Measurements from ENCODE around the gene UBE2L5. TPM values are rescaled to one million over a fixed set of nuclear protein-coding genes. Genes with fewer than 3 reads are reported as not detected.
A peak's percentile ranks its signal among the peaks of the same experiment; 100 is the strongest.

The UBE2L5 gene
- total and polyA plus RNA-seq, 5 experiments from 2014 or later, result not detected

DNA sequence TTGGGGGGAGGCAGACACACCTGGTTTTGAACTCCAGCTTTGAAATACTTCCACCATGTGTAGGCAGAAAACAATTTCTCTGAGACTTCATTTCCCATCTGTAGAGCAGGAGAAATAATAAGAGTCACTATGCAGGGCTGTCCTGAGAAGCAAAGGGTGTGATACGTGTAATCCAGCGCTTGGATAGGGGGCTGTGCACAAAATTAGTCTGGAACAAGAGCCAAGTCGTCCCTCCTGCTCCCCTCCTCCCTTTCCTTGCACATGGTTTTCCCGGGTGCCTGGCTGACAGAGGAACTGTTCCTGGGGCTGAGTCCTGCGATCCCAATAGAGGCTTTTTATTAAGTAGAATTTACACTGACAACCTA lies 29.6 kb upstream of the UBE2L5 start:
- no peaks in the 10 kb centered on the region for H3K36me3 Mint-ChIP-seq
- peak overlapping the region in 3 of 10 donors; percentile 11 to 50 (median 40) for H3K4me3 Mint-ChIP-seq
- H3K9me3 Mint-ChIP-seq, result no peaks in the 10 kb centered on the region
- H3K27me3 Mint-ChIP-seq, result no peaks in the 10 kb centered on the region
- peaks cover 37 to 80% (median 70%) of the 10 kb centered on the region in 4 donors for H3K4me1 Mint-ChIP-seq
- POLR2A ChIA-PET, result interaction anchor here (4.7 to 5.0 kb wide), 2 partner anchors 11 to 19 kb away, joined by 16 to 121 read pairs; no protein-coding TSS in a partner anchor
- H3K27ac Mint-ChIP-seq, result peak overlapping the region in 8 of 10 donors; percentile 29 to 97 (median 72)
- no peak for DNase-seq
- no peak for ATAC-seq

DNA sequence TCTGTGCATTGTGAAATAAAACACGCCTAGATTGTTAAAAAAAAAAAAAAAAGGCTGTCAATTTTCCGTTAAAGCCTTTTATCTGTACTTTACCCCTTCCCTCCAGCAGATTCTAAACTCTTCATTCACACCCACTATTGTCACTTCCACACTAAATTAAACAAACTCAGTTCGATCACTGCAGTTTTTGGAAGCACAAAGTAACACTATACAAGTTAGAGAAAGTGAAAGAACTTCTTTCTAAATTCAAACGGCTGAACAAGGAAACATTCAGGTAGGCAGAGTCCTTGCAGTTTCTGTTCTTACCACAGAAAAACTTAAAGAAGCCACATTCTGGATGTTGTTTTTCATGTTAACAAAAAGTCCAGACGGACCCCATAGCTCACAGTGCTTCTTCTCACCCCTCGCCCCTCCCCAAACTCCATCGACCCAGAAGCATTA lies 27.5 kb upstream of the UBE2L5 start:
- no peaks in the 10 kb centered on the region for H3K9me3 Mint-ChIP-seq
- no peaks in the 10 kb centered on the region for H3K36me3 Mint-ChIP-seq
- peaks cover 27 to 65% (median 53%) of the 10 kb centered on the region in 4 donors for H3K4me1 Mint-ChIP-seq
- H3K4me3 Mint-ChIP-seq, result peak overlapping the region; percentile 80 to 100 (median 92)
- peak; percentile 79 to 82 for ATAC-seq
- DNase-seq, result peak in 4 of 10 donors; percentile 11 to 69 (median 58)
- H3K27ac Mint-ChIP-seq, result peak overlapping the region; percentile 78 to 100 (median 96)
- POLR2A ChIA-PET, result interaction anchor here (0.5 to 5.0 kb wide), 19 partner anchors 9 to 544 kb away, joined by 3 to 121 read pairs (median 5); partner anchors contain the start of genes HMGB1, KATNAL1, UBE2L5 and UBL3
- no peaks in the 10 kb centered on the region for H3K27me3 Mint-ChIP-seq

DNA sequence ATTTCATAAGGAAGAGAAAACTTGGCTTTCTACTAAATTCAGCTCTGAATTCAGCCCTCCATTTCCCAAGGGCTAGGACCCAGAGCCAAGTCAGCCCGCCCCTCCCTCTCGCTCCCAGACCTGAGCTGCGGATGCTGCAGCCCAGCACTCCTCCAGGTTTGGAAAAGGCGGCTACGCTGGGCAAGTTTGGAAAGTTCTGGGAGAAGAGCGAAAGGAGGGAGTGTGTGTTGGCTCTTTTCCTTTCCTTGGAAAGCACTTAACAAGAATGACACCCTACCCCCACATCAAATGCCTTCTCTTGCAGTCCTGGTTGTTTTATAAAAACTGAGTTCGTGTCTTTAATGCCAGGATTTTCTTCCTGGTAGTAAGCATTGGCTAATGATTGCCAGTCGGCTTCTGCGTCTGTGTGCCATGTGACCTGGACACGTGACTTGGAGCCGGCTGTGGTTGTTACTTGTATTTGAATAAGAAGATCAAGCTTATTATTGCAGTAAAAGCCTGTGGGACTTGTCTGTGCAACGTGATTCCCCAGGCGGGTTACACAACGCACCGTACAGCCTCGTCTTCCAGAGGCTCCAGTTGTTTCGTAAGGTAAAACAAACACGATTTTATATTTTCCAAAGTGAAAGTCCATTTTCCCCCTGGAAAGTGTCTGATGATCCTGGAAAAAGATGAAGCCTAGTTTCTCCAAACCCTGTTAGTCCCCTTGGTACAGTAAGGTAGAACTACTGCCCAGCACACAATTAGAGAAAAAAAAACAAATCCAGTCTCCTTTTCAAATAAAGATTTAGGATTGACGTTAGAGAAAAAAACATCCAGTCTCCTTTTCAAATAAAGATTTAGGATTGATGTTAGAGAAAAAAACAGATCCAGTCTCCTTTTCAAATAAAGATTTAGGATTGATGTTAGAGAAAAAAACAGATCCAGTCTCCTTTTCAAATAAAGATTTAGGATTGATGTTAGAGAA lies 26.8 kb upstream of the UBE2L5 start:
- Mint-ChIP-seq H3K27me3 (no peaks in the 10 kb centered on the region), H3K4me3 (peak overlapping the region; percentile 80 to 100 (median 92)), H3K4me1 (peaks cover 25 to 62% (median 49%) of the 10 kb centered on the region in 4 donors), H3K27ac (peak overlapping the region; percentile 78 to 100 (median 96)), H3K9me3 (no peaks in the 10 kb centered on the region), H3K36me3 (no peaks in the 10 kb centered on the region)
- POLR2A ChIA-PET, result interaction anchor here (0.7 to 5.0 kb wide), 18 partner anchors 10 to 545 kb away, joined by 3 to 121 read pairs (median 4); partner anchors contain the start of genes HMGB1, KATNAL1, UBE2L5 and UBL3
- ATAC-seq (peak; percentile 69 to 81), DNase-seq (peak; percentile 41 to 90 (median 70))

DNA sequence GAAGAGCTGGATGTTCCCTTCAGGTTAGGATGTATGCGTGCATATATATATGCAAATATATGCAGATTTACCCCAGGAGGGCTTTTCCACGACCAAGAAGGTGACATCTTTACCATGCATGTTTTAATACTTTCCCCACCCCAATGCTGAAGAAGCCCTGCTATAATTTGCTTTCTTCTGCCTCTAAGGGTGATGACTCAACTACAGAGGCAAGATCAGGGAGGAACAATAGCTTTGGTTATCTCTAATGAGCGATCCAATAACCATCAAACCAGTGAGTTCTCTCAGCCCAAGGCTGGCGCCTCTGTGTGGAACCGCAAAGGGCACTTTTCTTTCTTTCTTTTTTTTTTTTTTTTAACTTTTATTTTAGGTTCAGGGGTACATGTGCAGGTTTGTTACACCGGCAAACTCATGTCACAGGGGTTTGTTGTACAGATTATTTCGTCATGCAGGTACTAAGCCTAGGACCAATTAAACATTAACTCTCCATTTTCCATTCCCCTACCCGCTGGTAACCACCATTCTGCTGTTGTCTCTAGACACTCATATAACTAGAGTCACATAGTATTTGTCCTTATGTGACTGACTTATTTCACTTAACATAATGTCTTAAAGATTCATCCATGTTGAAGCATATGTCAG lies 25.7 kb upstream of the UBE2L5 start:
- no peaks in the 10 kb centered on the region for H3K9me3 Mint-ChIP-seq
- peak overlapping the region in 8 of 10 donors; percentile 10 to 80 (median 34) for H3K4me3 Mint-ChIP-seq
- H3K4me1 Mint-ChIP-seq, result peaks cover 25 to 61% (median 48%) of the 10 kb centered on the region in 4 donors
- DNase-seq (no peak), ATAC-seq (peak in 1 of 2 donors; percentile 34)
- H3K27ac Mint-ChIP-seq, result peak overlapping the region in 7 of 10 donors; percentile 28 to 97 (median 67)
- H3K36me3 Mint-ChIP-seq, result no peaks in the 10 kb centered on the region
- POLR2A ChIA-PET, result interaction anchor here (0.7 to 4.4 kb wide), 5 partner anchors 11 to 90 kb away, joined by 3 to 41 read pairs (median 4); partner anchors contain the start of gene KATNAL1
- no peaks in the 10 kb centered on the region for H3K27me3 Mint-ChIP-seq

DNA sequence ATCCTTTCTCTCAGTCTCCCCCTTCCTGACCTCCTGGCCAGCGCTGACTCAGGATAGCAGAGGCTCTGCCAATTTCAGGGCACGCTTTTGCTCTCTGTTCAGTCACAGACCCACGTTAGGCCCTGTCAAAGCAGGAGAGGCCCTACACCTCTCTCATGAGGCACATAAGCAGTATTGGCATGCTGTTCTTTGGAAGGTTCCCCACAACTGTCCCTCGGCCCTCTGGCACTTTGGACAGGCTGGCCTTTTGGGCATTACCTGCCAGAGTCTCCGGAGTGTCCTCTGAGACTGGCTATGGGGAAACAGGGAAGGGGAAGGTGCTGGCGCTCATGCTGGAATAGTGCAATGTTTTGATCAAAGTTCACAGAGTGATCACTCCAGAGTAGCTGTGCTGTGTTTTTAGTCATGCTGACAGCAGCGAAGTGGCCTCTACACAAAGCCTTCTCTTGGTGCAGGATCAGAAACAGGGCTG lies 23.7 kb upstream of the UBE2L5 start:
- Mint-ChIP-seq H3K9me3 (no peaks in the 10 kb centered on the region), H3K4me1 (peaks cover 20 to 40% (median 31%) of the 10 kb centered on the region in 4 donors), H3K36me3 (no peaks in the 10 kb centered on the region), H3K27ac (peak overlapping the region in 2 of 10 donors; percentile 43 to 62), H3K4me3 (no peak overlapping the region), H3K27me3 (no peaks in the 10 kb centered on the region)
- ATAC-seq, result no peak
- POLR2A ChIA-PET, result interaction anchor here (1.0 to 1.1 kb wide), 2 partner anchors 9 to 10 kb away, joined by 4 to 5 read pairs; no protein-coding TSS in a partner anchor
- DNase-seq, result no peak

DNA sequence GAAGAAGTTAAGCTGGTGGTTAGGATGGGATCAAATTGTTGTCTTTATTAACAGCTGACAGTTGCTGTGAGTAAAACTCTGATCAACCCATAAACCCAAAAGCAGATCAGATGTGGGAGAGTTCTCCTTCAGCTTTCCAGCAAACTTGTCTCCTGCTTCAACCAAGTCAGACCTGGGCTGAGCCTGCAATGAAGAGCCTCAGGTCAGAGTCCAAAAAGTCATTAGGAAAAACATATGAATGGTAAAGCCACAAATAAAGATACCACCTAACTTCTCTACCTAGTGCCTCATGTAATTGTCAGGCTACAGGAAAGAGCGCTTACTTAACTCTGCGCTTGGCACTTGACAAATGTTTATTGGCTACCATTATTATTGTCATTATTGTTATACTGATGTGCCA lies 21.9 kb upstream of the UBE2L5 start:
- no peak overlapping the region for H3K27ac Mint-ChIP-seq
- no peak for ATAC-seq
- peaks cover 10 to 23% (median 17%) of the 10 kb centered on the region in 4 donors for H3K4me1 Mint-ChIP-seq
- DNase-seq, result no peak
- H3K4me3 Mint-ChIP-seq, result no peak overlapping the region
- H3K27me3 Mint-ChIP-seq, result no peaks in the 10 kb centered on the region
- H3K36me3 Mint-ChIP-seq, result no peaks in the 10 kb centered on the region
- no peaks in the 10 kb centered on the region for H3K9me3 Mint-ChIP-seq
- POLR2A ChIA-PET, result no interaction called here

DNA sequence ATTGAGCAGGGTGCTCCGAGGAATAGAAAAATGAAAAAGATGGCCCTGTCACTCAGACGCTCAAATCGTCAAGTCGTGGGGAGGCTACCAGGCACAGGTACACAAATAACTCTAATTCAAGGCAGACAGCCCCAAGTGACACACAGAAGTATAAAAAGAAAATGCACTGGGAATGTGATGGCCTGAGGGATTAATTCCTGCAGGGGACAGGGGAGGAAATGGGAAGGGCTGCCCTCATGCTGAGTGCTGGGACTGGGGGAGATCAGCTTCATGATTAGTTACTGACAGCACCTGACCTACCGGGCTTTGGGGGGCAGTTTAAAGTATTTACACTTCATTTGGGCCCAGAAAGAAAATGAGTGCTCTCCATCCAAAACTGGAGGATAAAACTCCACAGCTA lies 20.9 kb upstream of the UBE2L5 start:
- POLR2A ChIA-PET, result no interaction called here

DNA sequence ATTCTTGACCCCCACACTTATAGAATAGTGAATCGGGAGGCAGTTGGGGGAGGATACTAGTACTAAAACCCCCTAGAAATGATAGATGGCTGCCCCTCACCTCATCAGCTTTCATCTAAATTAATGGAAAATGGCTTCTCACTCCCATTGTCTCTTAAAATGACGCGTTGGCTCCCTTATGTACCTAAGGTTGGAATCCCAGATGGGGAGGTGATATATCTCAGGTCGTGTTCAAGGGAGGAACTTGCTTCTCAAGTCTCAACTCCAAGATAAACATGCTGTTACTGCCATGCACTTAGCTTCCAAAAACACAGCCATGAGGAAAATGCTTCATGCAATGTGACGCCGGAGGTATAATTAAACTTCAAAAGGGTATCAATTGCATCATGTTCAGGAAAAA lies 18.8 kb upstream of the UBE2L5 start:
- DNase-seq (no peak), ATAC-seq (no peak)

More for the DNA sequence above, 20.9 kb upstream of the UBE2L5 start:
- peaks cover 5 to 14% (median 10%) of the 10 kb centered on the region in 4 donors for H3K4me1 Mint-ChIP-seq
- ATAC-seq (no peak), DNase-seq (no peak)
- H3K27ac Mint-ChIP-seq, result no peak overlapping the region
- no peaks in the 10 kb centered on the region for H3K9me3 Mint-ChIP-seq
- H3K4me3 Mint-ChIP-seq, result no peak overlapping the region
- H3K36me3 Mint-ChIP-seq, result no peaks in the 10 kb centered on the region
- no peaks in the 10 kb centered on the region for H3K27me3 Mint-ChIP-seq

DNA sequence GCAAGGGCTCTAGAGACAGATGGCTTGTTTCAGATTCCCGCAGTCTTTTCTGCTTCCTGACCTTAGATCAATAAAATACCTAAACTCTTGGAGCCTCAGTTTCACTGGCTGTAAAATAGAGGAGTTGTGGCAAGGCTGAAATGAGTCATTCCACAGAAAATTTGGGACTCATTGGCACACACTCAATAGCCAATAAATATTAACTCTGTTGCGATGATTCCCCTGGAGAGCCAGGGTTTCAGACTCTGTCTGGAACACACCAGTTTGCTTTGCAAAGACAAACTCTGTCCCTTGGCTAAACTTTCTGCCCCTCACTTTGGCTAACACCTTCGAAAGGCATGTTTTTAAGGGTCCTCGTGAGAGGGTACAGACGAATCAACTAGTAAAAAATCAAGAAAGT lies 18.1 kb upstream of the UBE2L5 start:
- H3K4me1 Mint-ChIP-seq, result peaks cover 8 to 23% (median 14%) of the 10 kb centered on the region in 4 donors
- no peaks in the 10 kb centered on the region for H3K36me3 Mint-ChIP-seq
- H3K27me3 Mint-ChIP-seq, result no peaks in the 10 kb centered on the region
- H3K4me3 Mint-ChIP-seq, result no peak overlapping the region
- ATAC-seq (no peak), DNase-seq (no peak)
- no peaks in the 10 kb centered on the region for H3K9me3 Mint-ChIP-seq
- POLR2A ChIA-PET, result interaction anchor here (0.7 kb wide), 1 partner anchor 25 kb away, joined by 6 read pairs; no protein-coding TSS in a partner anchor
- H3K27ac Mint-ChIP-seq, result no peak overlapping the region

More for the DNA sequence above, 18.8 kb upstream of the UBE2L5 start:
- Mint-ChIP-seq H3K36me3 (no peaks in the 10 kb centered on the region), H3K27me3 (no peaks in the 10 kb centered on the region), H3K27ac (peak overlapping the region in 1 of 10 donors; percentile 19), H3K4me1 (peaks cover 6 to 16% (median 8%) of the 10 kb centered on the region in 4 donors), H3K9me3 (no peaks in the 10 kb centered on the region), H3K4me3 (no peak overlapping the region)
- POLR2A ChIA-PET, result no interaction called here

DNA sequence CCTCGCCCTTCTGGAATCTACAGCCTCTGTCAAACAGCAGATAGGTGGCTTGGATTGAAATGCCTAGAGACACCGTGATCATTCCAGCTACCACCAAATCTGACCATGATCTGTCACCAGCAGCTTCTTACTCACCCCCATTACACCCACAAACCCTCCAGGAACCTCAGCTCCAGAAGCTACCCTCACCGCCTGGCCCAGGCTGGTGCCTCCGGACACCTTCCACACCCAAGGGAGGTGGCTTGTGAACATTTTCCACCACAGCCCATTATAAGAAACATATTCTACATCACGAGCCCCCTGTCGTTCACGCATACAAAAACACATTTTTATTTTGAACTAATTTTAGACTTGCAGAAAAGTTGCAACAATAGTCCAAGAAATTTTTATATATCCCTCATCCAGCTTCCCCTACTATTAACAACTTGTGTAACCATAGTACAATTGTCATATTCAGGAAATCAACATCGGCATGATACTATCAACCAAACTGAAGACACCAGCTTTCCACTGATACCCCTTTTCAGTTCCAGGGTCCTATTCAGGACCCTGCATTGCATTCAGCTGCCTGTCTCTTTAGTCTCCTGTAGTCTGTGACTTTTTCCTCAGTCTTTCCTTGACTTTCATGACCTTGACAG lies 15.4 kb upstream of the UBE2L5 start:
- no peaks in the 10 kb centered on the region for H3K9me3 Mint-ChIP-seq
- peak overlapping the region in 5 of 10 donors; percentile 20 to 43 (median 32) for H3K4me3 Mint-ChIP-seq
- no peaks in the 10 kb centered on the region for H3K27me3 Mint-ChIP-seq
- peak overlapping the region in 7 of 10 donors; percentile 12 to 81 (median 51) for H3K27ac Mint-ChIP-seq
- H3K36me3 Mint-ChIP-seq, result no peaks in the 10 kb centered on the region
- ATAC-seq (no peak), DNase-seq (no peak)
- peaks cover 11 to 35% (median 31%) of the 10 kb centered on the region in 4 donors for H3K4me1 Mint-ChIP-seq
- POLR2A ChIA-PET, result interaction anchor here (0.7 to 3.2 kb wide), 7 partner anchors 9 to 88 kb away, joined by 3 to 41 read pairs (median 5); no protein-coding TSS in a partner anchor

DNA sequence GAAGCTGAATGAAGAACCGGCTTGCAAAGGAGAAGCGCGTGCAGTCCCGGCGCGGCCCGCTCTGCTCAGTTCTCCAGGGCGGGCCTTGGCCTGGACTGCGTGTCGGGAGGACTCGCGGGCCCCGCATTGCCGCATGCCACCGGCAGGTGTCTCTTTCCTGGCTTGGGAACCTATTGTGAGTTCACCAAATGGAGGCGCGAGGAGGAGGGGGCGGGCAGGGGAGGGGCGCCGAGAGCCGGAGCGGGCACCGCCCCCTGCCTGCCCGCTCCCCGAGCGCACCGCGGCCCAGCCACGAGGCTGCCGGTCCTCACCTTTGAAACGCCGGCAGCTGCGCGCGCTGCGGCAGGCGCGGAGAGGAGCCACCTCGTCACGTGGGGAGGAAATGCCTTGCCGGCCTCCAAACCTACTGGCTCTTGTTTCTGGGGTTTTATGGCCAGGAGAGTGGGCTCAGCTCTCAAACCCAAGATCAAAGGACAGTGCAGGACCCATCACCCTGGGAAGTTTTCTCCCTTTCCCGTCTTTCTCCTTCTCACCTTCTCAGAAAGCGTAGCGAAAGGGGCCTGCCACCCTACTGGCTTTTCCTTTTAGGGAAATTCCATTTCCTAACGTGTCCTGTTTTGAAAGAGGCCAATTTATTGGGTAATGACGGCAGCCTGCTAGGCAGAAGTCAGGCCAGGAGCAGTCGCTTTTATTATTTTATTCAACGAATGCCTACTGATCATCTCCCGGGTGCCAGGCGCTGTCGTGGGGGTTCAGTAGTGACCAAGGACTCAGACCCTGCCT lies 13.8 kb upstream of the UBE2L5 start:
- DNase-seq (peak; percentile 78 to 93 (median 86)), ATAC-seq (peak; percentile 92 to 93)
- Mint-ChIP-seq H3K4me1 (peaks cover 14 to 41% (median 35%) of the 10 kb centered on the region in 4 donors), H3K4me3 (peak overlapping the region; percentile 62 to 81 (median 74)), H3K27me3 (no peaks in the 10 kb centered on the region), H3K36me3 (no peaks in the 10 kb centered on the region), H3K9me3 (no peaks in the 10 kb centered on the region), H3K27ac (peak overlapping the region; percentile 72 to 92 (median 82))
- POLR2A ChIA-PET, result interaction anchor here (0.9 to 3.2 kb wide), 10 partner anchors 10 to 209 kb away, joined by 3 to 41 read pairs (median 6); partner anchors contain the start of genes UBE2L5 and USPL1

Measured in naive thymus-derived CD8-positive, alpha-beta T cell (primary cell).